G401.6 (cell line): ENCODE measurements around the gene BMAL1.
"Not testable (repeated sequence)": the region's sequence is repeated elsewhere in the genome, so short reads cannot be mapped to it uniquely, and the experiment has no call there.

Experiments
- FAIRE-seq: peaks from 2 replicates; lab custom pipeline; 2012; peaks lifted over from hg19 to GRCh38; lab: Jason Lieb, UNC

BMAL1 gene

GRCh38 chr11:13277768-13278608, at the start of gene BMAL1:
Gene BMAL1, plus strand, starts transcription at chr11:13277790. Its CDS starts 76,519 bp downstream, at chr11:13354309.
- FAIRE-seq: no peak

DNA sequence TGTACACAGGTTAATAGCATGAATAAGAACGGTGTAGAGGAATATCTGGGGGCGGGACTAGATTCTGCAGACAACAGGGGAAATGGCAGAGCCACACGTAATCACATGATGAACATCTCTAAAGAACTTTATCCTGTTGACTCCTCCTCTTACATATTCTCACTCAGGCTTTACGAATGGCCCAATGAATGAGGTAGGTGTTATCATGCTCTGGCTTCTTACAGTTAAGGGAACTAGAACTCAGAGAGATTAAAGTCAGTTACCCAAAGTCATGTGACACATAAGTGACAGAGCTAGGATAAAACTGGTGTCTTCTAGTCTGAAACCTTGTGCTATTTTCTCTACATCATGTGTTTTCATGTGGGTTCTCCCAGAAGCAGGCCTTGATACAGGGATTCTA, 49.0 kb upstream of the BMAL1 start:
- FAIRE-seq: no peak

DNA sequence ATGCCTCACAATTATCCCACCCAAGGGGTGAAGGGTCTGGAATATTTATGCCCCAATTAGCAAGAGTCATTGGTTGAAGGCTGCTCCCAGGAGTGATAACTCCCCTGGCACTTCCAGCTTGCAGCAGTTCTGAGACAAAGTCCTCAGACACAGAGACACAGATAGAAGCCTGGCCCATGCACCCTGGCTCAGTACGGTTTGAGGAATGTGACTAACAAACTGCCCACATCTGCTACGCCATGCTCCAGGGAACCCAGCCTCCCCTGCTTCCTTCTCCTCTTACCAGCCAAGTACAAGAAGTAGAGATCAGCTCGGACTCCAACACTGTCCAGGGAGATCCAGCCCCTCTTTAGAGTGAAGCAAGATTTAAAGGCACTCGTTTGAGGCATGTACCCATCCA, 48.5 kb upstream of the BMAL1 start:
- no peak for FAIRE-seq

- no peak for FAIRE-seq
Measured at GRCh38 chr11:13229711-13230318, 47.8 kb upstream of the BMAL1 start.

DNA sequence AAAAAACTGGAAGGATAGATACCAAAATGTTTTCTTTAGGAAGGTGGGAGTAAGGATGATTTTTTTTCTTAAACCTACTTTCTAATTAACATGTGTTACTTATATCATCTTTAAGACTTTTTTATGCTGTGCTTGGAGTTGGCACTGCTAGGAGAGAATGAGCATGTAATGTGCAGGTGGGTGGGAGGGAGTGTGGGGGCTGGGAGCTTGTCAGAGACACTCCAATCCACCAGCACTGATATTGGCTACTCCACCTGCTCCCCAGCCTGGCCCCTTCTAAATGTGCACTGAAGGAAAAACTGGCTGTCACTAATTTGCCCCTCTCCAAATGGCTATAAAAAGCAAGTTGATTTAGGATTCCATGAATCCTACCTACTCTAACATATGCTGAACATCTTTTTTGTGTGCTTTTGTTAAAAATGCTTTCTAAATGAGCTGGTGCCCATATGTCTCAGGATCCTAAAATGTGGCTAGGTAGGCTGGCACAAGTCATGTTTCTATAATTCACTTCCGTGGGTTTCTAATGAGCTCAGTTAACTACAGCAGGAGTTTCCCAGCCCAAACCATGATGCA, 44.3 kb upstream of the BMAL1 start:
- FAIRE-seq: no peak

DNA sequence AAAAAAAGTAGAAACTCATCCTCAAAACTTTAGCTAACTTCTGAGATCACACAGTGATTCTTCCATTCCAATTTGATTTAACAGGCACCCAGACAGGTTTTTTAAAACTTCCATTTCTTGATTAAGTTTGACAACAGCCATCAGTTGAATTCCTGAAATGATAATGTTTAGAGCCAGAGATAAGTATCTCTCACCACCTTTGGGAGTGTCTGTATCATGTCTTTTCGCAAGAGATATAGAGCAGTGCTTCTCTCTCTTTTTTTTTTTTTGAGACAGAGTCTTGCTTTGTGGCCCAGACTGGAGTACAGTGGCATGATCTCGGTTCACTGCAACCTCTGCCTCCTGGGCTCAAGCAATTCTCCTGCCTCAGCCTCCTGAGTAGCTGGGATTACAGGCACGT, 41.7 kb upstream of the BMAL1 start:
- no peak for FAIRE-seq

- no peak for FAIRE-seq
Measured at GRCh38 chr11:13236626-13237025, 41.0 kb upstream of the BMAL1 start.

GRCh38 chr11:13237761-13238160, 39.8 kb upstream of the BMAL1 start:
- FAIRE-seq: no peak

DNA sequence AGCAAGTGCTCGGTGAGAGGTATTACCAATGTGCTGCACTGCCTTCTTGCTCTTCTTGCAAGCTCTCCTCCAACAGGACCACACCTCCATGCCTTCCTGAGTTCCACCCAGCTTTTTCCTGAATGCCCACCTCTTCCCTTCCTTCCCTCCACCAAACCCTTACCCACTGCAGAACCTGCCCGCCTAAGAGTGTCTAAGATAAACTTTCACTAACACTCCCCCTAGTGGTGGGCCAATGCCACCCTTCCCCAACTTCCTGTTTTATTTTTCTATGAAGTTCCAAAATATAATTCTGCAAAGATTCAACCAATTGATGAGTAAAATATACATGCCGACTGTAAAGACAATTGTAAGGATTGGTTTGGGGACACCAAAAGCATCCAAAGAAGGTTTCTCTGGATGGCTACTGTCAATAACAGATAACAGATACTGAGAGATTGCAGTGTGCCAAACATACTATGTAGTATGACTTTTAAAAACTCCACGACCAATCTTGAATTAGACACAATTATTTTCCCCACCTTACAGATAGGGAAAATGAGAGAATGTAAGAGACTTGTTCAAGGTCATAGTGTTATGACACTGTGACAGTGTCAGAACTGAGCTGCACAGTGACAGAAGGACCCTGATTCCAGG, 38.6 kb upstream of the BMAL1 start:
- FAIRE-seq: no peak

GRCh38 chr11:13242564-13242963, 35.0 kb upstream of the BMAL1 start:
- FAIRE-seq: no peak

GRCh38 chr11:13247606-13248296, 29.8 kb upstream of the BMAL1 start:
- no peak for FAIRE-seq

- FAIRE-seq: no peak
Measured at GRCh38 chr11:13249177-13249576, 28.4 kb upstream of the BMAL1 start.

DNA sequence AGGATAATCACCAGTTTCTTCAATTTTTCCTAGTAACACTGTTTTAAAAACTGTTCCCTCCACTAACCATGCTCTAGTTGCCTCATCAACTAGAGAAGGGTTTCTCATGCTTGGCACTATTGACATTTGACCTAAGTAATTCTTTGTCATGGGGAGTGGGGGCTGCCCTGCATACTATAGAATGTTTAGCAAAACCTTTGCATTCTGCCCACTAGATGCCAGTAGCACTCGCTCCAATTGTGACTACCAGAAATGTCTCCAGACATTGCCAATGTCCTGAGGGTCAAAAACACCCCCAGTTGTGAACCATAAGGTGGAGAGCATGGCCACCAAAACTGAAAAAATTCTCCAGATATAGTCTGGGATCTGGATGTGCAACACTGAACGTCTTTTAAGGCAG, 27.6 kb upstream of the BMAL1 start:
- no peak for FAIRE-seq

- no peak for FAIRE-seq
Measured at GRCh38 chr11:13251966-13252365, 25.6 kb upstream of the BMAL1 start.

- FAIRE-seq: no peak
Measured at GRCh38 chr11:13252438-13252837, 25.2 kb upstream of the BMAL1 start.

DNA sequence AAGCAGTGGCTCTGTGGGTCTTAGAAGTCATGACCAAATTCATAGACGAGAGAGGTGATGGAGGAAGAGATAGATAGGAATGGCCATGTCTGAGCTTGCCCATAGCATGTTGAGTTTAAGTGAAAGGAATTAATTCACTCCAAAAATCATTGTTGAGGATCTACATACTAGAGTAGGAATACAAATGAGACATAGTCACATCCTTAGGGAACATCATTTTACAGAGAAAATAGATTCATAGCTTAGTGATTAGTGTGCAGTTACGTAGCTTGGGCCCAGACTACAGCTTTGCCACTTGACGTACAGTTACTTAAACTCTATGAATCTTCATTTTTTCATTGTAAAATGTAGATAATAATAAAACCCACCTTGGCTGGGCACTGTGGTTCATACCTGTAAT, 21.4 kb upstream of the BMAL1 start:
- FAIRE-seq: no peak

- FAIRE-seq: not testable (repeated sequence)
Measured at GRCh38 chr11:13258061-13258460, 19.5 kb upstream of the BMAL1 start.

GRCh38 chr11:13258855-13259254, 18.7 kb upstream of the BMAL1 start:
- no peak for FAIRE-seq

DNA sequence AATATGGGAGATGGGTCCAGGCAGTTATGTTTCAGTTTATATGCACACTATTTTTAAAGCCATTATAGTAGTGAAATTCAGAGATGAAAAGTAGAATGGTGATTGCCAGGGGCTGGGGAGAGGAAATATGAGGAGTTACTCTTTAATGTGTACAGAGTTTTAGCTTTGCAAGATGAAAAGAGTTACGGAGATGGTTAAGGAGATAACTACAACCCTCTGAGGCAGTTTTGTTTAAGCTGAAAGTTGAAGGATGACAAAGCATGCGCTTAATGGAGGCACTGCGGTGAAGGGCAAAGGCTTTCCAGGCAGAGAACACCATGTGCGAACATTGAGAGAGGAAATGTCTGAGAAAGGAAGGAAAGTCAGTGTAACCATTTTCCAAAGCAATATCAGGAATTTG, 18.2 kb upstream of the BMAL1 start:
- no peak for FAIRE-seq

DNA sequence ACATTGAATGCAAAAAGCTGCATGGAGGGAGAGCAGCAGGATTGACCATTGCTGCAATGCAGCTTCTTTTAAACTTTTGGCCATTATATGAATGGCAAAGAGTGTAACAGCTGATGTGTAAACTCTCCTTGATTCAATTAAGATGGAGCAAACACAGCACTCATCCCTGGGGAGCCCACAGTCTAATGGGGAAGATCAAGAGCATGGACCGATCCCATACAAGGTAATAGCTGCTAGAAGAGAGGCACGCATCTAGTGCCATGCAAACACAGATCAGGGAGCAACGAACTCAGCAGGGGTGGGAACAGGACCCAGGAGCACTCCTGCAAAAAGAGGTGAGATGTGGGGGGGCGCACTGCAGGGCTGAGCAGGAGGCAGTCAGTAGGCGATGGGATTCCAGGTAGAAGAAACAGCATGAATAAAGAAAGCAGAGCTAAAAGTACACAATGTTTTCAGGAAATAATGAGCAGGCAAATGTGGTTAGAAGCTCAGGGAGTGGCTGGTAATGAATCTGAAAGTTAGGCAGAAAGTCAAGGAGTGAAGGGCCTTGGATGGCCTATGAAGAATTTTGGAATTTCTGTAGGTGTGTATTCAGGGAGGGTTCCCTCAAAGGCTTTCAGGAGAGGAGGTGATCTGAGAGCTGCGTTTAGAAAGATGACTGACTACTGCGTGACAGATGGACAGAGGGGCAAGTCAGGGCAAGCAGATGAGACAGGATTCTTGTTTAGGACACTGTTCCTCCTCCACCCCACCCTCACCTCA, 17.2 kb upstream of the BMAL1 start:
- FAIRE-seq: no peak

DNA sequence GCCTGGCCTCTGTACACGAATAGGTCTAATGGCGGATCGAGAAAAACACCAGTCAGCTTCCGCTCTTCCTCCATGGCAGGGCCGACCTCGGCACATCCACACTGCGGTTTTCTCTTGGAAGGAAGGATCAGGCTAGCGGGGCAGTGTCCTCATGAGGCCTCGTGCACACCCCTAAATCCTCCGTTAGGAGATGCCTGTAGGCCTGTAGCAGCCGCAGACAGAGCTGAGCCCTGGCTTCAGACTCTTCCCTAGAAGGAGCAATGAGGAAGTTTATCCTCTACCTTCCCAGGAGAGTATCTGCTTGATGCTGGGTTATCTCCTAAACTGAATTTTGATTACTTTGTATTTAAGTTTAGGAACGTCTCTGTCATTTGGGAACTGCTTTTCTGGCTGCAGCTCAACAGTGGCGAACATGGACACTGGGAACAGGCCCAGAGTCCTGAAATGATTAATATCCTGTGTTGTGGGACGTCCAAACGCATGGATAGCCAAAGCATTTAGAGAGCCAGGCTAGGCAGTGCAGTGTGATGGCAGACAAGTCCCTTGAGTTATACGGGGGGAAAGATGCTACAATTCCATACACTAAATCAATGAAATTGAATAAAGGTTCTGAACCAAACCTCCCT, 16.5 kb upstream of the BMAL1 start:
- FAIRE-seq: no peak
